OCI-LY3 (cell line): ENCODE data around the gene PPP2R5C.

Experiments
- H2AFZ ChIP-seq: fragments of 200-600, 300-600 bp; shearing (Covaris generic); 2 replicates; pipeline ENCODE4 v1.6.0; 2014; ENCODE audit warnings: antibody characterized with exemption, low read depth, low read length
- H3K27ac ChIP-seq: fragments of 200-600, 300-600 bp; sonication (generic); 2 replicates; pipeline ENCODE4 v1.5.1; 2014; ENCODE audit warnings: mild to moderate bottlenecking, low read length, moderate library complexity, mixed read lengths
- H3K27me3 ChIP-seq: fragments of 200-600, 300-600 bp; sonication (generic); 2 replicates; pipeline ENCODE4 v1.6.1; 2014; ENCODE audit warnings: low read depth, low read length, mixed read lengths
- H3K36me3 ChIP-seq: fragments of 200-600, 300-600 bp; sonication (generic); replicated peaks from 2 replicates; pipeline ENCODE3; 2014; ENCODE audit warnings: low read depth, low read length, mixed read lengths
- H3K4me1 ChIP-seq: fragments of 300-600, 200-600 bp; sonication (generic); 2 replicates; pipeline ENCODE4 v1.6.1; 2014; ENCODE audit warnings: low read length, mixed read lengths
- H3K4me2 ChIP-seq: fragments of 200-600, 300-600 bp; sonication (generic); 2 replicates; pipeline ENCODE4 v1.6.1; 2014; ENCODE audit warnings: low read length, mixed read lengths
- H3K4me3 ChIP-seq: fragments of 300-600, 200-600 bp; sonication (generic); 2 replicates; pipeline ENCODE4 v1.5.1; 2014; ENCODE audit warnings: antibody characterized with exemption, mild to moderate bottlenecking, low read length, moderate library complexity
- H3K79me2 ChIP-seq: fragments of 300-600, 200-600 bp; shearing (Covaris generic); 2 replicates; pipeline ENCODE4 v1.6.1; 2014; ENCODE audit warnings: mild to moderate bottlenecking, low read length, mixed read lengths
- H3K9ac ChIP-seq: fragments of 300-600, 200-600 bp; shearing (Covaris generic); 2 replicates; pipeline ENCODE4 v1.6.0; 2014; ENCODE audit warnings: mild to moderate bottlenecking, low read length, moderate library complexity
- H3K9me3 ChIP-seq: fragments of 200-600, 300-600 bp; shearing (Covaris generic); 2 replicates; pipeline ENCODE4 v1.6.1; 2014; ENCODE audit warnings: low read length, mixed read lengths; ENCODE audit not compliant: insufficient read depth
- H4K20me1 ChIP-seq: fragments of 200-600, 300-600 bp; sonication (generic); 2 replicates; pipeline ENCODE4 v1.6.1; 2016; ENCODE audit warnings: low read length, mixed read lengths; ENCODE audit not compliant: insufficient read depth
- CTCF ChIP-seq: fragments of 200-600, 300-600 bp; sonication (generic); IDR thresholded peaks from 2 replicates; pipeline ENCODE4 v1.5.1; 2014; ENCODE audit warnings: antibody characterized with exemption, low read length, low read depth
- EZH2phosphoT487 ChIP-seq: fragments of 200-600 bp; shearing (Covaris generic); IDR thresholded peaks from 2 replicates; pipeline ENCODE4 v1.6.1; 2018; ENCODE audit warnings: antibody characterized with exemption, mixed run types, low read depth

The PPP2R5C gene

GRCh38 chr14:101975231-101975630 lies 213.7 kb downstream of the PPP2R5C start:
- Histone ChIP-seq H3K4me2 (no peak overlapping the region), H3K27me3 (no peaks in the 10 kb centered on the region), H3K27ac (no peak overlapping the region), H3K4me1 (peaks cover 2% of the 10 kb centered on the region), H2AFZ (no peak overlapping the region), H4K20me1 (peaks cover 18% of the 10 kb centered on the region), H3K36me3 (peaks cover 31% of the 10 kb centered on the region), H3K9me3 (no peaks in the 10 kb centered on the region), H3K79me2 (peaks cover 50% of the 10 kb centered on the region), H3K9ac (no peak overlapping the region), H3K4me3 (no peak overlapping the region)
- TF ChIP-seq CTCF (no peak), EZH2phosphoT487 (no peak)
